Measurements from ENCODE around the gene KCNQ2.
A peak's percentile ranks its signal among the peaks of the same experiment; 100 is the strongest.

KCNQ2 gene

GRCh38 chr20:63369024-63369530 lies 103.4 kb downstream of the KCNQ2 start:
- DNase-seq (ENCODE audit: low spot score), result no peak

- DNase-seq (ENCODE audit: low spot score), result no peak
Measured at GRCh38 chr20:63368151-63368550, 104.3 kb downstream of the KCNQ2 start.

GRCh38 chr20:63367446-63368055 lies 104.9 kb downstream of the KCNQ2 start:
- DNase-seq (ENCODE audit: low spot score), result no peak

GRCh38 chr20:63366390-63367365 lies 105.8 kb downstream of the KCNQ2 start:
- no peak for DNase-seq (ENCODE audit: low spot score)

GRCh38 chr20:63365601-63366389 lies 106.7 kb downstream of the KCNQ2 start:
- DNase-seq (ENCODE audit: low spot score), result no peak

GRCh38 chr20:63364801-63365585 lies 107.5 kb downstream of the KCNQ2 start:
- DNase-seq (ENCODE audit: low spot score), result no peak

- no peak for DNase-seq (ENCODE audit: low spot score)
Measured at GRCh38 chr20:63363981-63364561, 108.4 kb downstream of the KCNQ2 start.

GRCh38 chr20:63363013-63363957 lies 109.2 kb downstream of the KCNQ2 start:
- no peak for DNase-seq (ENCODE audit: low spot score)

GRCh38 chr20:63362436-63363009 lies 109.9 kb downstream of the KCNQ2 start:
- DNase-seq (ENCODE audit: low spot score), result no peak

- peak; percentile 55 for DNase-seq (ENCODE audit: low spot score)
Measured at GRCh38 chr20:63361519-63362435, 110.7 kb downstream of the KCNQ2 start.

- no peak for DNase-seq (ENCODE audit: low spot score)
Measured at GRCh38 chr20:63360850-63361518, 111.5 kb downstream of the KCNQ2 start, which contains the start of gene CHRNA4. Gene CHRNA4 (minus strand): TSS chr20:63361349. CDS start chr20:63361165, 184 bp downstream.

- no peak for DNase-seq (ENCODE audit: low spot score)
Measured at GRCh38 chr20:63359937-63360849, 112.3 kb downstream of the KCNQ2 start.

- no peak for DNase-seq (ENCODE audit: low spot score)
Measured at GRCh38 chr20:63359164-63359934, 113.1 kb downstream of the KCNQ2 start.

GRCh38 chr20:63357921-63358905 lies 114.2 kb downstream of the KCNQ2 start:
- DNase-seq (ENCODE audit: low spot score), result no peak

Data from NAMALWA (cell line).